HepG2 (cell line): Measurements from ENCODE around the gene BCL6. TPM values are rescaled to one million over a fixed set of nuclear protein-coding genes. Genes with fewer than 3 reads are reported as not detected.

Experiments
- CENPT ChIP-seq: sonication (generic); formaldehyde crosslinking; IDR thresholded peaks from 2 replicates; pipeline ENCODE4 v1.8.0; 2022; ENCODE audit warnings: low read depth, mild to moderate bottlenecking, moderate library complexity, missing genetic modification reagents
- GMEB1 ChIP-seq: sonication (generic); formaldehyde crosslinking; IDR thresholded peaks from 2 replicates; pipeline ENCODE4 v1.5.1; 2020; ENCODE audit warnings: missing genetic modification reagents, mild to moderate bottlenecking, borderline replicate concordance
- GTF2F1 ChIP-seq: fragments of 150-350 bp; IDR thresholded peaks from 2 replicates; pipeline ENCODE4 v1.6.1; 2014; ENCODE audit warnings: low read length
- KDM3A ChIP-seq: IDR thresholded peaks from 2 replicates; pipeline ENCODE4 v1.6.1; 2018; ENCODE audit warnings: low read depth, missing compliant biosample characterization
- PBX2 ChIP-seq: IDR thresholded peaks from 2 replicates; pipeline ENCODE4 v1.6.1; 2016; ENCODE audit warnings: control low read depth
- SMARCC2 ChIP-seq: fragments of 450-650 bp; IDR thresholded peaks from 2 replicates; pipeline ENCODE4 v1.6.1; 2017; ENCODE audit warnings: antibody characterized with exemption, mild to moderate bottlenecking
- SRSF4 ChIP-seq: fragments of 200-400 bp; formaldehyde crosslinking; IDR thresholded peaks from one replicate; pipeline ENCODE4 v1.6.1; 2018; ENCODE audit warnings: mild to moderate bottlenecking, low read depth, low read length, moderate library complexity; ENCODE audit not compliant: poor library complexity, severe bottlenecking
- ZNF143 ChIP-seq: sonication (generic); formaldehyde crosslinking; IDR thresholded peaks from 2 replicates; pipeline ENCODE4 v1.4.0; 2020; ENCODE audit warnings: missing genetic modification reagents
- ZNF318 ChIP-seq: sonication (generic); formaldehyde crosslinking; IDR thresholded peaks from 2 replicates; pipeline ENCODE4 v1.4.0; 2020; ENCODE audit warnings: mild to moderate bottlenecking, missing genetic modification reagents
- ZNF556 ChIP-seq: sonication (generic); formaldehyde crosslinking; IDR thresholded peaks from 2 replicates; pipeline ENCODE4 v1.4.0; 2020; ENCODE audit warnings: mild to moderate bottlenecking, missing genetic modification reagents, borderline replicate concordance
- ZNF773 ChIP-seq: sonication (generic); formaldehyde crosslinking; IDR thresholded peaks from 2 replicates; pipeline ENCODE4 v1.4.0; 2020; ENCODE audit warnings: missing genetic modification reagents, borderline replicate concordance
- ZNF800 ChIP-seq: sonication (generic); formaldehyde crosslinking; IDR thresholded peaks from 2 replicates; pipeline ENCODE4 v1.4.0; 2020; ENCODE audit warnings: missing genetic modification reagents
- ZSCAN12 ChIP-seq: sonication (generic); formaldehyde crosslinking; IDR thresholded peaks from 2 replicates; pipeline ENCODE4 v1.9.0; 2021; ENCODE audit warnings: mild to moderate bottlenecking, missing genetic modification reagents
- polyA plus RNA-seq, 8 experiments: library from polyadenylated mRNA; depleted of rRNA in 3 of 8; stranded (reverse) in 7 of 8; unstranded in 1 of 8; fragments of >200 nt; fragmentation: Illumina TruSeq in 4 of 8; extraction: Trizol in 4 of 8; gene quantifications; 2 replicates each; pipeline versions ENCODE4 v1.2.1 to v1.2.3, GENCODE V29; 2011 to 2016; ENCODE audit warnings: low read depth in 4 of 8, missing spikeins in 1 of 8, mixed read lengths in 1 of 8; ENCODE audit not compliant: insufficient read depth in 1 of 8
- total RNA-seq, 5 experiments: library from RNA; depleted of rRNA; stranded (reverse); fragments of >200 nt; fragmentation: Illumina TruSeq; extraction: Trizol; gene quantifications; 2 replicates each; pipeline ENCODE4 v1.2.3, GENCODE V29; 2016; ENCODE audit warnings: low read depth in 1 of 5
- TF ChIP-seq, protein P1 (sequence below): sonication (generic); formaldehyde crosslinking; IDR thresholded peaks from 2 replicates; pipeline ENCODE4 v1.8.1; 2023; ENCODE audit warnings: mild to moderate bottlenecking, moderate library complexity, missing genetic modification reagents

Gene BCL6
- total and polyA plus RNA-seq, 2 of the 13 experiments (the other 11 are each of a cell fraction or from before 2014, with no cell fraction given): 21.2 to 53.7 TPM

GRCh38 chr3:187750513-187751123, 5.3 kb upstream of the BCL6 start (continued):
- TF ChIP-seq ZNF318 (CRISPR knock-in tag) (no peak), ZNF556 (no peak), ZNF773 (CRISPR knock-in tag) (no peak), KDM3A (CRISPR knock-in tag) (no peak; the same call in 1 of the 2 replicates), ZSCAN12 (no peak), GMEB1 (CRISPR knock-in tag) (peak; percentile 59; the same call in 1 of the 2 replicates), SMARCC2 (no peak), GTF2F1 (no peak), PBX2 (CRISPR knock-in tag) (no peak), SRSF4 (no peak), ZNF800 (CRISPR knock-in tag) (0 out of 2 replicates have a peak, but pooled peaks have one; percentile 55), CENPT (CRISPR knock-in tag) (no peak), ZNF143 (CRISPR knock-in tag) (peak; percentile 44; the same call in 1 of the 2 replicates)
- TF ChIP-seq, protein P1, sequence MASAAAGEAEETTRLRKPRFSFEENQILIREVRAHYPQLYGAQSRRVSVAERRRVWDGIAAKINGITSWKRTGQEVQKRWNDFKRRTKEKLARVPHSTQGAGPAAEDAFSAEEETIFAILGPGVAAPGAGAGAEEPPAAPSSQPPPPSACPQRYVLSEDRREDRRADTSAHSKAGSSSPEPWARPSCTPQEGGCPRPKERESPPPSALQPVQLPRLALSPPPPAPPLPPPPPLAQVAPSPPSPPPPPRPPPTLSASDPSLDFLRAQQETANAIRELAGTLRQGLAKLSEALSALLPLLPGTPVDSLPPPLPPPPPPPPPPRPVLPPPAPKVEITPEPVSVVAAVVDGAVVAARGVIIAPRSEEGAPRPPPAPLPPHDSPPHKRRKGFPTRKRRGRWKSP: no peak
